Esophagus muscularis mucosa (tissue), 4 donors: Measurements from ENCODE around the gene PNMT. TPM values are rescaled to one million over a fixed set of nuclear protein-coding genes. Genes with fewer than 3 reads are reported as not detected.
A peak's percentile ranks its signal among the peaks of the same experiment; 100 is the strongest.

ENCODE experiments used
- DNase-seq: peaks from one replicate; pipeline ENCODE4 v3.0.0-alpha.2; 2017; ENCODE audit errors: extremely low spot score
- H3K27ac ChIP-seq, 4 donors: fragments of 200-600 bp; sonication (generic); replicated peaks in 1 of 4; 1 replicate in 3 of 4; 2 replicates in 1 of 4; pipeline ENCODE4 v1.5.1; 2016 to 2019; ENCODE audit warnings: mild to moderate bottlenecking in 1 of 4
- H3K27me3 ChIP-seq, 4 donors: fragments of 200-600 bp; sonication (generic); one replicate each; pipeline versions ENCODE4 v1.5.1 to v1.6.0; 2016 to 2019
- H3K36me3 ChIP-seq, 4 donors: fragments of 200-600 bp; sonication (generic); one replicate each; pipeline ENCODE4 v1.5.1; 2016 to 2019
- H3K4me1 ChIP-seq, 4 donors: fragments of 200-600 bp; sonication (generic); one replicate each; pipeline ENCODE4 v1.5.1; 2016 to 2019
- H3K4me3 ChIP-seq, 4 donors: fragments of 200-600 bp; sonication (generic); 1 replicate in 2 of 4; 2 replicates in 2 of 4; pipeline ENCODE4 v1.5.1; 2016 to 2019; ENCODE audit warnings: mild to moderate bottlenecking in 4 of 4, moderate library complexity in 1 of 4
- H3K9me3 ChIP-seq, 4 donors: fragments of 200-600 bp; sonication (generic); 1 replicate in 3 of 4; 2 replicates in 1 of 4; pipeline ENCODE4 v1.5.1; 2016 to 2019
- EP300 ChIP-seq: sonication (generic); formaldehyde crosslinking; IDR thresholded peaks from one replicate; pipeline ENCODE4 v1.6.1; 2017; ENCODE audit warnings: antibody characterized with exemption
- POLR2A ChIP-seq: fragments of 450-650 bp; IDR thresholded peaks from one replicate; pipeline ENCODE4 v1.6.1; 2017; ENCODE audit warnings: antibody characterized with exemption, moderate library complexity, mild to moderate bottlenecking, low read depth
- POLR2AphosphoS5 ChIP-seq, 2 donors: sonication (generic); formaldehyde crosslinking; IDR thresholded peaks; one replicate each; pipeline ENCODE4 v1.6.1; 2017; ENCODE audit warnings: antibody characterized with exemption in 2 of 2
- WGBS: methylation state at CpG from one replicate; pipeline ENCODE4 v1.1.5; 2018; 5-methylcytosine and 5-hydroxymethylcytosine counted together
- intact Hi-C: fragments of 100-400 bp; cut with DNase I; formaldehyde crosslinking; loops from one replicate; pipeline ENCODE4 v1.15.1; 2023
- total RNA-seq, 4 donors: library from RNA; depleted of rRNA; stranded (reverse); fragments of >200 nt; gene quantifications; one replicate each; pipeline versions ENCODE4 v1.1.0 to v1.2.1, GENCODE V29; 2016
- TF ChIP-seq, protein P1 (sequence below), 3 experiments: fragments of 200-600 bp in 2 of 3; fragments of 450-650 bp in 1 of 3; sonication (generic) in 2 of 3; IDR thresholded peaks; one replicate each; pipeline ENCODE4 v1.5.1; 2017 to 2019; ENCODE audit warnings: antibody characterized with exemption in 3 of 3, mild to moderate bottlenecking in 2 of 3, moderate library complexity in 1 of 3

The PNMT gene
- total RNA-seq, 4 donors from 2014 or later = 9.4 to 14.3 (median 10.6) TPM

DNA sequence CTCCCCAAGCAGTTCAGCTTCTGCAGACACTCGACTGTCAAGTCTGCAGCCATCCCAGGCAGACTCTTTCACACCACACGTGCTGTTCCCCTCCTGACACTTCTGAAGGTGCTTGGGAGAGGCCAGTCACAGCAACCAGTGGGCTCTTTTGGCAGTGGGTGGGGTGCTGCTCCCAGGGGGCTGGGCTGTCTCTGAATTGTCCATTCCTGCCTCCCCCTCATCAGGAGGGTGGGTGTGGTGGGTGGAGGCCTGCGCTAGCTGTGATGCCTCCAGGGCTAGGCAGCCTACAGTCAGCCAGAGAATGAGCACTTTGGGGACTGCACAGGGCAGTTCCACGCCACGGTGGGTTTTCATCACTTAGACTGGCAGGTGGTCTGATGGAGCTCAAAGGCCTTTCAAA is 21.0 kb upstream of the PNMT start:
- Histone ChIP-seq H3K36me3 (peaks cover 0 to 10% (median 0%) of the 10 kb centered on the region in 4 donors), H3K9me3 (no peaks in the 10 kb centered on the region), H3K27me3 (no peaks in the 10 kb centered on the region), H3K27ac (no peak overlapping the region), H3K4me3 (no peak overlapping the region), H3K4me1 (peaks cover 6 to 38% (median 30%) of the 10 kb centered on the region in 4 donors)
- 88% methylated on average over 5 of the region's 5 CpGs for WGBS
- DNase-seq = no peak
- no peak for TF ChIP-seq EP300
- no peak for TF ChIP-seq POLR2AphosphoS5 (IDR thresholded peaks at IDR 0.05)
- TF ChIP-seq POLR2A = no peak
- TF ChIP-seq, protein P1, sequence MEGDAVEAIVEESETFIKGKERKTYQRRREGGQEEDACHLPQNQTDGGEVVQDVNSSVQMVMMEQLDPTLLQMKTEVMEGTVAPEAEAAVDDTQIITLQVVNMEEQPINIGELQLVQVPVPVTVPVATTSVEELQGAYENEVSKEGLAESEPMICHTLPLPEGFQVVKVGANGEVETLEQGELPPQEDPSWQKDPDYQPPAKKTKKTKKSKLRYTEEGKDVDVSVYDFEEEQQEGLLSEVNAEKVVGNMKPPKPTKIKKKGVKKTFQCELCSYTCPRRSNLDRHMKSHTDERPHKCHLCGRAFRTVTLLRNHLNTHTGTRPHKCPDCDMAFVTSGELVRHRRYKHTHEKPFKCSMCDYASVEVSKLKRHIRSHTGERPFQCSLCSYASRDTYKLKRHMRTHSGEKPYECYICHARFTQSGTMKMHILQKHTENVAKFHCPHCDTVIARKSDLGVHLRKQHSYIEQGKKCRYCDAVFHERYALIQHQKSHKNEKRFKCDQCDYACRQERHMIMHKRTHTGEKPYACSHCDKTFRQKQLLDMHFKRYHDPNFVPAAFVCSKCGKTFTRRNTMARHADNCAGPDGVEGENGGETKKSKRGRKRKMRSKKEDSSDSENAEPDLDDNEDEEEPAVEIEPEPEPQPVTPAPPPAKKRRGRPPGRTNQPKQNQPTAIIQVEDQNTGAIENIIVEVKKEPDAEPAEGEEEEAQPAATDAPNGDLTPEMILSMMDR (IDR thresholded peaks at IDR 0.05) = no peak
- intact Hi-C loops = no loop called here

DNA sequence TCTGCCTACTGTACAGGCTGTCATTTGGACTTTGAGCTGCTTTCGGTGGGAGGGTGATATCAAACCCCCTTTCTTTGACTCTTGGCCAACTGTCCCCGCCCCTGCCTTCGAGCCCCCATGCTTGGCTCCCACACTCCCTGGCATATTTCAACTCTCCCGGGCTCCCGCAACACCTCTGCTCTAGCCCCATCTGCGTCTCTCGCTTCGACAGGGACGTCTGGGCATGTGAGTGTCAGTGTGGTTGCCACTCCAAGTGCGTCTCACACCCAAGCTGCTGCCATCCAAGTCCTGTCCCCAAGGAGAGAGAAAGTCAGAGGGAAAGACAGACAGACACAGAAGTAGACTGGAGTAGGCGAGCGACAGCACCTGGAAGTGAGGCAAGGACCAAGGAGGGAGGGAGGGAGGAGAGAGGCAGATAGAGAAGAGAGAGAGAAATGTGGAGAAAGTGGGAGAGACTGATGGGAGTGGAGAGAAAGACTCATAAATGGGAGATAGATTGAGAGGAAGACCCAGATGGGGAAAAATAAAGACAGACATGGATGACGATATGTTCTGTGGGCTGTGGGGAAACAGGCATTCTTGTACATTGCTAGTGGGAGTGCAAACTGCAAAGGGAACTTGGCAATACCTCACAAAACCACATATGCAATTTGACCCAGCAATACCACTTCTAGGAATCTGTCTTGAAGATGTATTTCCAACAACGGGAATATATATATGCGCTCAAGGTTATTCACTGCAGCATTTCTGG is 19.5 kb upstream of the PNMT start:
- no peak overlapping the region for H3K4me3 ChIP-seq
- DNase-seq = no peak
- H3K4me1 ChIP-seq = peaks cover 12 to 40% (median 32%) of the 10 kb centered on the region in 4 donors
- H3K9me3 ChIP-seq = no peaks in the 10 kb centered on the region
- TF ChIP-seq POLR2A = no peak
- TF ChIP-seq EP300 = no peak
- TF ChIP-seq POLR2AphosphoS5 (IDR thresholded peaks at IDR 0.05) = no peak
- TF ChIP-seq, protein P1 (IDR thresholded peaks at IDR 0.05) = no peak
- intact Hi-C loops = no loop called here
- H3K27ac ChIP-seq = no peak overlapping the region
- 86% methylated on average over 15 of the region's 15 CpGs for WGBS
- H3K36me3 ChIP-seq = peaks cover 0 to 14% (median 0%) of the 10 kb centered on the region in 4 donors
- no peaks in the 10 kb centered on the region for H3K27me3 ChIP-seq

DNA sequence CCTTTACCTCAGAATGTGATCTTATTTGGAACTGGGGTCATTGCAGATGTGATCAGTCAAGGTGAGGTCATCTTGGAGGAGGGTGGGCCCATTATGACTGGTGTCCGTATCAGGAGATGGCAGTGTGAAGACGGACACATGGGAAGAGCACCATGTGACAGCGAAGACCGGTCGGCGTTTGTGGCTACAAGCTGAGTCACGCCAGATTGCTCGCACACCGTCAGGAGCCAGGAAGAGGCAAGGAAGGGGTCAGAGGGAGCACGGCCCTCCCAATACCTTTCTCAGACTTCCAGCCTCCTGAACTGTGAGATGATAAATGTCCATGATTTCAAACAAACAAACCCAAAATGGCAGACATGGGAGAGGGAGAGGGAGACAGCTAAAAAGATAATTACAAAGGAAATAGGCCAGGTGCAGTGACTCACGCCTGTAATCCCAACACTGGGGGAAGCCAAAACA is 18.1 kb upstream of the PNMT start:
- no peaks in the 10 kb centered on the region for H3K27me3 ChIP-seq
- WGBS = 89% methylated on average over 11 of the region's 11 CpGs
- H3K4me3 ChIP-seq = no peak overlapping the region
- peaks cover 0 to 27% (median 3%) of the 10 kb centered on the region in 4 donors for H3K36me3 ChIP-seq
- H3K9me3 ChIP-seq = no peaks in the 10 kb centered on the region
- TF ChIP-seq POLR2AphosphoS5 (IDR thresholded peaks at IDR 0.05) (no peak), EP300 (no peak), POLR2A (no peak)
- TF ChIP-seq, protein P1 (IDR thresholded peaks at IDR 0.05) = no peak
- no peak for DNase-seq
- no peak overlapping the region for H3K27ac ChIP-seq
- H3K4me1 ChIP-seq = peaks cover 18 to 32% (median 31%) of the 10 kb centered on the region in 4 donors
- intact Hi-C loops = no loop called here

DNA sequence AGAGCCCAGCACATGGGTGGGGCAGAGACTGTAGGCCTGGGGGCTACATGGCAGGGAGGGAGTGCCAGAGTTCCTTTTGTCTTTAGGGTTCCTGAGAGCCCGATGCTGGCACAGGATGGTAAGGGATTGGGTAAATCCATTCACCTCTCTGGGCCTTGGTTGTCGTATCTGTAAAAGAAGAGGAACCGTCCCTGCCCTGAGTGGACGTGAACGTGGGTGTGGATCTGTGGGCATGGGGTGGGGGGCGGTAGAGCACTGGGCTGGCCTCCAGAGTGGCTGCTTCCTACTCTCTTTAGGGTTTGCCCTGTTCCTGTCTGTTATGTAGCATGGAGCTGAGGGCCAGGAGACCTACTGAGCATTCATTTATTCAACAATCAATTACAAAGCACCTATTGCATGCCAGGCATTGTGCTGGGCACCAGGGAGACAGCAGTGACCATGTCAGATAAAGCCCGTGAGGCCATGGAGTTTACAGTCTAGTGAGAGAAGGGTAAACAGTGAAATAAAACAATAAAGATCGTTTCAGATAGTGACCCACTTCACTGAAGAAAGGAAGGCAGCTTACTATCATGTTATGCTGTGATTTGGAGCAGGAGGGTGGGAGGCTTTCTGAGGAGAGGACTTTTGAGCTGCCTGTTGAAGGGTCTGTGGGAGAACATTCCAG is 16.2 kb upstream of the PNMT start:
- Histone ChIP-seq H3K4me1 (peaks cover 18 to 33% (median 29%) of the 10 kb centered on the region in 4 donors), H3K9me3 (no peaks in the 10 kb centered on the region), H3K4me3 (no peak overlapping the region), H3K27ac (peak overlapping the region in 3 of 4 donors; percentile 28 to 61 (median 35)), H3K36me3 (peaks cover 0 to 42% (median 15%) of the 10 kb centered on the region in 4 donors), H3K27me3 (no peaks in the 10 kb centered on the region)
- intact Hi-C loops = no loop called here
- TF ChIP-seq EP300 (no peak), POLR2A (no peak)
- no peak for DNase-seq
- 70% methylated on average over 8 of the region's 8 CpGs for WGBS
